ENCODE measurements around the gene KCNC1. TPM values are rescaled to one million over a fixed set of nuclear protein-coding genes. Genes with fewer than 3 reads are reported as not detected.

Gene KCNC1
- total and polyA plus RNA-seq, 4 donors = 0.54 TPM; not detected in 3

DNA sequence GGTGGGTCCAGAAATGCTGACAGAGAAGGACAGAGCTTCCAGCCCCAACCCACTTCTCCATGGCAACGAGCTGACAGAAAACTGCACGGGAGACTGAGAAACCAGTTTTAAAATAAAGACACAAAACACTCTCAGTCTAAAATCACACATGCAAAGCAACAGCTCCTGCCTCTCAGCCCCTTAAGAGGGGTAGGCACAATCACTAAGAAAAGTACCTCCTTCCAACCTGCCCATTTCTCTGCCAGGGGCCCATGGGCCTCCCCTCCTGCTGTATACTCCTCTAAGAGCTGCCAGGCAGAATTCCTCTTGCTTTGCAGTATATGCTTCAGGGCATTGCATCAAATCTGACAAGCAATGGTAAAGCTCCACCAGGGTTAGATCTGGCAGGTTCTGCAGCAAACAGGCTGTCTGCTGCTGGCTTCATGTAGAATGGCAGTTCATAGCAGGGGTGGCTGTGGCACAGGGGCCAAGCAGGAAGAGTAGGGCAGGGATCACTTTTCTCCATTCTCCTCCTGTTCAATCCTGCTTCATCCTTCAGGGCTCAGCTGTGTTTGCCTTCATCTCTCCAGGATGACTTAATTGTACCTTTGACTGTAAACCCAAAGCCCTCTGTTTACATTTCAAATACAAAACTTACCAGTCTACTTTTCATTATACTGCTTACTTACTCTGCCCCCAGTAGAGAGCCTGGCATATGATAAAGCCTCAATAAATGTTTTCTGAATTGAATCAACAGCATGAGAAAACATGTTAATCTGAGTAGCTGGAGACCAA is 77.7 kb downstream of the KCNC1 start:
- Histone ChIP-seq H3K36me3 (ENCODE audit: control insufficient read depth in 4 of 4, insufficient read depth in 3 of 4, low read depth in 1 of 4, low read length in 3 of 4) (no peaks in the 10 kb centered on the region), H3K4me1 (ENCODE audit: control insufficient read depth in 4 of 4, insufficient read depth in 4 of 4, low read length in 3 of 4) (no peaks in the 10 kb centered on the region), H3K9me3 (ENCODE audit: control insufficient read depth in 4 of 4, low read length in 3 of 4) (no peaks in the 10 kb centered on the region), H3K27ac (ENCODE audit: low read depth in 1 of 2, low read length in 2 of 2) (no peak overlapping the region), H3K4me3 (ENCODE audit: low read depth in 1 of 3, low read length in 3 of 3) (no peak overlapping the region), H3K9ac (ENCODE audit: low read depth in 1 of 2, low read length in 2 of 2) (no peak overlapping the region), H3K27me3 (ENCODE audit: control insufficient read depth in 4 of 4, insufficient read depth in 4 of 4, low read length in 3 of 4) (no peaks in the 10 kb centered on the region)
- TF ChIP-seq, protein P1, sequence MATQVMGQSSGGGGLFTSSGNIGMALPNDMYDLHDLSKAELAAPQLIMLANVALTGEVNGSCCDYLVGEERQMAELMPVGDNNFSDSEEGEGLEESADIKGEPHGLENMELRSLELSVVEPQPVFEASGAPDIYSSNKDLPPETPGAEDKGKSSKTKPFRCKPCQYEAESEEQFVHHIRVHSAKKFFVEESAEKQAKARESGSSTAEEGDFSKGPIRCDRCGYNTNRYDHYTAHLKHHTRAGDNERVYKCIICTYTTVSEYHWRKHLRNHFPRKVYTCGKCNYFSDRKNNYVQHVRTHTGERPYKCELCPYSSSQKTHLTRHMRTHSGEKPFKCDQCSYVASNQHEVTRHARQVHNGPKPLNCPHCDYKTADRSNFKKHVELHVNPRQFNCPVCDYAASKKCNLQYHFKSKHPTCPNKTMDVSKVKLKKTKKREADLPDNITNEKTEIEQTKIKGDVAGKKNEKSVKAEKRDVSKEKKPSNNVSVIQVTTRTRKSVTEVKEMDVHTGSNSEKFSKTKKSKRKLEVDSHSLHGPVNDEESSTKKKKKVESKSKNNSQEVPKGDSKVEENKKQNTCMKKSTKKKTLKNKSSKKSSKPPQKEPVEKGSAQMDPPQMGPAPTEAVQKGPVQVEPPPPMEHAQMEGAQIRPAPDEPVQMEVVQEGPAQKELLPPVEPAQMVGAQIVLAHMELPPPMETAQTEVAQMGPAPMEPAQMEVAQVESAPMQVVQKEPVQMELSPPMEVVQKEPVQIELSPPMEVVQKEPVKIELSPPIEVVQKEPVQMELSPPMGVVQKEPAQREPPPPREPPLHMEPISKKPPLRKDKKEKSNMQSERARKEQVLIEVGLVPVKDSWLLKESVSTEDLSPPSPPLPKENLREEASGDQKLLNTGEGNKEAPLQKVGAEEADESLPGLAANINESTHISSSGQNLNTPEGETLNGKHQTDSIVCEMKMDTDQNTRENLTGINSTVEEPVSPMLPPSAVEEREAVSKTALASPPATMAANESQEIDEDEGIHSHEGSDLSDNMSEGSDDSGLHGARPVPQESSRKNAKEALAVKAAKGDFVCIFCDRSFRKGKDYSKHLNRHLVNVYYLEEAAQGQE (IDR thresholded peaks at IDR 0.05) = no peak
- TF ChIP-seq YY1 (IDR thresholded peaks at IDR 0.05) (no peak), GABPA (IDR thresholded peaks at IDR 0.05 in 1 of 2, conservative IDR thresholded peaks at IDR 0.05 in 1 of 2) (no peak), HNF4G (IDR thresholded peaks at IDR 0.05) (no peak), NR2F2 (IDR thresholded peaks at IDR 0.05) (no peak), JUND (IDR thresholded peaks at IDR 0.05) (no peak), SP1 (IDR thresholded peaks at IDR 0.05) (no peak), RAD21 (IDR thresholded peaks at IDR 0.05) (no peak), RXRA (IDR thresholded peaks at IDR 0.05) (no peak), HNF4A (conservative IDR thresholded peaks at IDR 0.05) (no peak), FOXA2 (IDR thresholded peaks at IDR 0.05) (no peak), FOXA1 (IDR thresholded peaks at IDR 0.05) (no peak), EGR1 (IDR thresholded peaks at IDR 0.05; ENCODE audit: low read depth in 2 of 2) (no peak)
- TF ChIP-seq, protein P2, sequence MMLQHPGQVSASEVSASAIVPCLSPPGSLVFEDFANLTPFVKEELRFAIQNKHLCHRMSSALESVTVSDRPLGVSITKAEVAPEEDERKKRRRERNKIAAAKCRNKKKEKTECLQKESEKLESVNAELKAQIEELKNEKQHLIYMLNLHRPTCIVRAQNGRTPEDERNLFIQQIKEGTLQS (IDR thresholded peaks at IDR 0.05) = no peak
- TF ChIP-seq, protein P3, sequence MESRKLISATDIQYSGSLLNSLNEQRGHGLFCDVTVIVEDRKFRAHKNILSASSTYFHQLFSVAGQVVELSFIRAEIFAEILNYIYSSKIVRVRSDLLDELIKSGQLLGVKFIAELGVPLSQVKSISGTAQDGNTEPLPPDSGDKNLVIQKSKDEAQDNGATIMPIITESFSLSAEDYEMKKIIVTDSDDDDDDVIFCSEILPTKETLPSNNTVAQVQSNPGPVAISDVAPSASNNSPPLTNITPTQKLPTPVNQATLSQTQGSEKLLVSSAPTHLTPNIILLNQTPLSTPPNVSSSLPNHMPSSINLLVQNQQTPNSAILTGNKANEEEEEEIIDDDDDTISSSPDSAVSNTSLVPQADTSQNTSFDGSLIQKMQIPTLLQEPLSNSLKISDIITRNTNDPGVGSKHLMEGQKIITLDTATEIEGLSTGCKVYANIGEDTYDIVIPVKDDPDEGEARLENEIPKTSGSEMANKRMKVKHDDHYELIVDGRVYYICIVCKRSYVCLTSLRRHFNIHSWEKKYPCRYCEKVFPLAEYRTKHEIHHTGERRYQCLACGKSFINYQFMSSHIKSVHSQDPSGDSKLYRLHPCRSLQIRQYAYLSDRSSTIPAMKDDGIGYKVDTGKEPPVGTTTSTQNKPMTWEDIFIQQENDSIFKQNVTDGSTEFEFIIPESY (IDR thresholded peaks at IDR 0.05) = no peak
- TF ChIP-seq, protein P4, sequence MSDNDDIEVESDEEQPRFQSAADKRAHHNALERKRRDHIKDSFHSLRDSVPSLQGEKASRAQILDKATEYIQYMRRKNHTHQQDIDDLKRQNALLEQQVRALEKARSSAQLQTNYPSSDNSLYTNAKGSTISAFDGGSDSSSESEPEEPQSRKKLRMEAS (IDR thresholded peaks at IDR 0.05) = no peak
- no peak for DNase-seq (ENCODE audit: low spot score)
- 96% methylated on average over 2 of the region's 2 CpGs for WGBS

DNA sequence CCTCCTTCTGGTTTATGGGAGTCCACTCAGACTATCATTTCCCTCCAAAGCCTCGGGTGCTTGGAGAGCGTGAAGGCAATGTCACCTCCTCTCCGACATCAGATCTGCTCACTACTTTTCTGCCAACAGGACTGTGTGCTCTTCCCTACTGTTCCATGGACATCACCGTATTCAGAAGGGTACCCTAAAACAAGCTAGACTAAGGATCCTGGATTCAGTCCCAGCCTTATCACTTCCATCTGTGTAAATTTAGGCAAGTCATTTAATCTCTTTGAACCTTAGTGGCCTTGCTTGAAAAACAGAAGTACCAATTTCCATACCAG is 78.2 kb downstream of the KCNC1 start:
- H3K9me3 ChIP-seq (ENCODE audit: control insufficient read depth in 4 of 4, low read length in 3 of 4) = no peaks in the 10 kb centered on the region
- no peak overlapping the region for H3K9ac ChIP-seq (ENCODE audit: low read depth in 1 of 2, low read length in 2 of 2)
- H3K27ac ChIP-seq (ENCODE audit: low read depth in 1 of 2, low read length in 2 of 2) = no peak overlapping the region
- 89% methylated on average over 4 of the region's 4 CpGs for WGBS
- DNase-seq (ENCODE audit: low spot score) = no peak
- H3K36me3 ChIP-seq (ENCODE audit: control insufficient read depth in 4 of 4, insufficient read depth in 3 of 4, low read depth in 1 of 4, low read length in 3 of 4) = no peaks in the 10 kb centered on the region
- no peak overlapping the region for H3K4me3 ChIP-seq (ENCODE audit: low read depth in 1 of 3, low read length in 3 of 3)
- H3K27me3 ChIP-seq (ENCODE audit: control insufficient read depth in 4 of 4, insufficient read depth in 4 of 4, low read length in 3 of 4) = no peaks in the 10 kb centered on the region
- no peaks in the 10 kb centered on the region for H3K4me1 ChIP-seq (ENCODE audit: control insufficient read depth in 4 of 4, insufficient read depth in 4 of 4, low read length in 3 of 4)
- TF ChIP-seq, protein P1 (IDR thresholded peaks at IDR 0.05) = no peak
- TF ChIP-seq HNF4A (conservative IDR thresholded peaks at IDR 0.05) = no peak
- no peak for TF ChIP-seq GABPA (IDR thresholded peaks at IDR 0.05 in 1 of 2, conservative IDR thresholded peaks at IDR 0.05 in 1 of 2)
- TF ChIP-seq RXRA (IDR thresholded peaks at IDR 0.05) = no peak
- TF ChIP-seq, protein P3 (IDR thresholded peaks at IDR 0.05) = no peak
- TF ChIP-seq, protein P2 (IDR thresholded peaks at IDR 0.05) = no peak
- TF ChIP-seq, protein P4 (IDR thresholded peaks at IDR 0.05) = no peak
- TF ChIP-seq RAD21 (IDR thresholded peaks at IDR 0.05) = no peak
- no peak for TF ChIP-seq SP1 (IDR thresholded peaks at IDR 0.05)
- TF ChIP-seq NR2F2 (IDR thresholded peaks at IDR 0.05) = no peak
- no peak for TF ChIP-seq EGR1 (IDR thresholded peaks at IDR 0.05; ENCODE audit: low read depth in 2 of 2)
- no peak for TF ChIP-seq HNF4G (IDR thresholded peaks at IDR 0.05)
- TF ChIP-seq FOXA1 (IDR thresholded peaks at IDR 0.05) = no peak
- no peak for TF ChIP-seq TAF1 (conservative IDR thresholded peaks at IDR 0.05)
- no peak for TF ChIP-seq FOXA2 (IDR thresholded peaks at IDR 0.05)
- no peak for TF ChIP-seq JUND (IDR thresholded peaks at IDR 0.05)
